GM18517 (cell line): ENCODE data around the gene ARID1A.
"Not testable (repeated sequence)": the region's sequence is repeated elsewhere in the genome, so short reads cannot be mapped to it uniquely, and the experiment has no call there.

Experiments used
- ATAC-seq: cut with Tn5 transposase; IDR thresholded peaks from one replicate; pipeline ENCODE4 v1.9.1; 2021; ENCODE audit warnings: mild to moderate bottlenecking, moderate library complexity; ENCODE audit not compliant: unreplicated experiment

Gene ARID1A

GRCh38 chr1:26787381-26787705 is 91.5 kb downstream of the ARID1A start:
- peak; percentile 40 for ATAC-seq

DNA sequence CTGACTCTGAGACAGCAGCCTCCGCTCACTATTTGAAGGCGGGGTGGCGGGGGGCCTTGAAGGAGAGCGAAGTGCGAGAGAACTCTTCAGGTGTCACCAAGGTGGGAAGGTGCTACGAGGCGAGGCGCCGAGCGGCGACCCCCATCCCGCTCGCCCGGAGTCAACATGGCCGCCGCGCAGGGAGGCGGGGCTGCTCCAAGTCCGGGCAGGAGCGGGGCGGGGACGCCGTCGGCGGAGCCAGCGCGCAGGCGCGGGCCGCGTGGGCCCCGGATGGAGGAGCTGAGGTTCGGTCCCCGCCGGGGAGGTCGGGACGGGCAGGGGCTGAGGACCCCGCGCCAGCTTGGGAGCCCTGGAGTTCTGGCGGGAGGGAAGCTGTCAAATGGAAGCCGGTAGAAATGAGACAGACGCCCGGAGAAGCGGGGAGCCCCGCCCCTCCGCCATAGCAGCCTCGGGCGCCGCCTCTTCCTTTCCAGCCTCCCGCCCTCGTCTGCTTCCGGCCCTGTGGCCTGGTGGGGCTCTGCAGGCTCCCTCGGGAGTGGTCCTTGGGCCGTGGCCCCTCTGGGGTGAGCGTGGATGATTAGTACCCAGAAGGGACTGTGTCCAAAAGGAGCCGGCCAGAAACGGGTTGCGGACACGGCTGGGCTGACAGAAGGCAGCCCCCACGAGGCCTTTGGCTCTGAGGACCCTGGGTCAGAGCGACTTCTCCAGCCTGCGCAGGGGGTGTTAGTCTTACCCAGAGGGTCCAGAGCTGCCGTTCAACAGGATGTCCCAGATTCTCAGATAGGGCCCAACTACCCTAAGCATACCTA is 92.1 kb downstream of the ARID1A start, which contains the start of gene PIGV:
PIGV (plus strand) TSS at position 245 of the 809 bp plus-strand sequence. CDS start 2,866 bp downstream, outside the sequence.
- peak; percentile 47 for ATAC-seq

DNA sequence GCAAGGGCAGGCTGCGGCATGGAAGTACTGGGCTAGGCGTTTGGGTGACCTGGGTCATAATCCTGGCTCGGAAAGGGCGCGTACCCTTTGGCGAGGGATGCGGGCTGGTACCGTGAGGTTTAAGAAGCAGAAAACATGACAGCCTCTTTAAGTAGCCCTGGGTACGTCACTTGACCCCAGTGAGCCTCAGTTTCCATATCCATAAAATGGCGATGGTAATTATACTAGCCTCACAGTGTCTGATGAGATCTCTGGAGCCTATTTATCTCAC is 92.6 kb downstream of the ARID1A start:
- no peak for ATAC-seq

DNA sequence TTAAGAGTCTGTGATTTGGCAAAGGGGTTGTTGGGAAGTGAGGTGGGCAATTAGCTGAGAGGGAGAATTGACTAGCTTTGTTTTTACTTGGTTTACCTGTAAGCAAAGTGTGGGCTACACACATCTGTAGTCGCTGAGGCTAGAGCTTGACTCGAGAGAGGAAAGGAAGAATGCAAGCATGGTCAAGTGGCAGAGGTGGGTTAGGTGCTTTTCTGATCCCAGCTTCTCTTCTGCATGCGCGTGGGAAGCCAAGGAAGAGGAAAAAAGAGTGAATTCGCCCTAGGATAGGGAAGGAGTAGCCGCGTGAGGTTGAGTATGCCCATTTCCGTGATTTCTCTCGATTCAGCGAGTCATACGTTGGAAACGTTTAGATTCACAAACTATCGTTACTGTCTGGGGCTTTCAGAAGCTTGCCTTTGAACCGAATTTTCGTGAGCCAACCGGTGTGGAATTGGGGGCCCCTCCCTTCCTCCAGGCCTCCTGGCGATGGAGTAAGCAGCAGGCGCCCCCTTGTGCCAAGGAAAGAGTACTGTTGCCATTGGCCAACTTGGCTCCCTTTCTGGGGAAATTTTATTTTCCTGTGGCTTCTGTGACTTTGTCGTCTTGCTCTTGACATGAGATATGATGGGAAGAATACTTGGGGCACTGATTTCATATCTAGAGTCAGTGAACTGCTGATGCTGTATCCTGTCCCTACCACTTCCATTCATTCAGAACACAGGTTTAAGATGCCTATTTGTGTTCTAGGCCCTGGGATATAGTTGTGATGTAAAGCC is 93.2 kb downstream of the ARID1A start:
- no peak for ATAC-seq

- no peak for ATAC-seq
These were observed 93.7 kb downstream of the ARID1A start for GRCh38 chr1:26789612-26789865.

DNA sequence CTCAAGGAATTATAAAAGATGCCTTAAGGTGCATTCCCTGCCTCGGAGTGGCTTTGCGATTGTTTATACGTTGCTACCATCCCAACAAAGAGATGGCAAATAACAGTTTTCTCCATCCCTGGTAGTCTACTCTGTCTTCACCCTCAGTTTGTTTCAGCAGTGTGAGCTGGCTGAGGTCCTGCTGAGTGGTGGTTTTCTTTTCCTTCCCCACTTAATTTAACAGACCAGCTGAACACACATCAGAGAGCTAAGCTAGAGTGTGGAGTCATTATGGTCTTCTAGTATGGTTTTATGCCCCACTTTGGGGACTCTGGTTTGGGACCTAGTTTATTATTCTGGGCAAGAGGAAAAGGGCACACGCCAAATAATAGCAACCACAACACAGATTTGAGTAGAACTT is 94.1 kb downstream of the ARID1A start:
- no peak for ATAC-seq

GRCh38 chr1:26790551-26790953 is 94.7 kb downstream of the ARID1A start:
- no peak for ATAC-seq

DNA sequence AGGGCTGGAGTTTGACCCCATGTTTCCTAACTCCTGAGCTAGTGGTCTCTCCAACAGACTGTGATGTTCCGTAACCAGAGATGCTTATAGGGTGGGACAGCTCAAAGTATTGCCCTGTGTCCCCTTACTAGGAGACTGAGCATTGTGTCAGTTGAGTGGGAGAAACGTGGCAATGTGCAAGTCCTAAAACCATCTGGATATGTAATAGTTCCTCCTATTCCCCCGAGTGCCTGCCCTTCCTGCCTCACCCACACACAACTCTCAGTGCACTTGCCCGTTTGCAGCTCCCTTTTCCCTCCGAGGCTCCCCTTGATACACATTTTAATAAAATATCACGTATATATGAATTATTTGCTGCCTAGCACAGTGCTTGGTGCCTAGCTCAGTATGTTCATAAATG is 95.3 kb downstream of the ARID1A start:
- no peak for ATAC-seq

DNA sequence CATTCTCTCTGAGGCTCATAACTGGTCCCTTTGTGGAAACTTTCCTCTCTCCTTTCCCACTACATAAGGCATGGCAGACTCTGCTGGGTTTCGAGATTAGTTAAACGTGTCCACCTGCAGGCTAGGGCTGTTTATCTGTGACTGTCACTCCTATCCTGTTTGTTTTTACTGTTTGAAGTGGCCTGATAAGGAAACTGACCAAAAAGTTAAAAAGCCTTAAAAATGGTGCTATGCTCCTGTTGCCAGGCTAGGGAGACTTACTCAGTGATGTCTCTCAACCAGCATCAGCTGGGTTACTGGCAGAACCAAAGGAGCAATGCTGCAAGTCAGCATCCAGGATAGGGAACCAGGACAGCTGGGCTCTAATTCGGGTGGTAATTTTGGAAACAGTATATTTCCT is 95.8 kb downstream of the ARID1A start:
- no peak for ATAC-seq

DNA sequence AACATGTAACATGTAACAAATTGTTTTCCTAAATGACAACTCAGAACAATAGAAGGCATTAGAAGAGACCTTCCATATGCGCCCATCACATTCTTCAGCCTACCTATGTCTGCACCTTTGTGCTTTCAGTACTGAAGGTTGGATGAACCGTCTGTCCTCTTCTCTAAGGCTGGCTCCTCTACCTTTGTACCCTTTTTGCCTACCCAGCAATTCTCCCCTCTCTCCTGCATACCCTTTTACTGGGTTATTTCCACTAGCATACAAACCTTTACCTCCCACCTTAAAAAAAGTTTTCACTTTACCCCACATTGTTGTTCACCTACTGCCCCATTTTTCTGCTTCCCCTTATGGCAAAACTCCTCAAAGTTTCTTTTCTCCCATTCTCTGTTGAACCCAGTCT is 97.1 kb downstream of the ARID1A start:
- no peak for ATAC-seq

DNA sequence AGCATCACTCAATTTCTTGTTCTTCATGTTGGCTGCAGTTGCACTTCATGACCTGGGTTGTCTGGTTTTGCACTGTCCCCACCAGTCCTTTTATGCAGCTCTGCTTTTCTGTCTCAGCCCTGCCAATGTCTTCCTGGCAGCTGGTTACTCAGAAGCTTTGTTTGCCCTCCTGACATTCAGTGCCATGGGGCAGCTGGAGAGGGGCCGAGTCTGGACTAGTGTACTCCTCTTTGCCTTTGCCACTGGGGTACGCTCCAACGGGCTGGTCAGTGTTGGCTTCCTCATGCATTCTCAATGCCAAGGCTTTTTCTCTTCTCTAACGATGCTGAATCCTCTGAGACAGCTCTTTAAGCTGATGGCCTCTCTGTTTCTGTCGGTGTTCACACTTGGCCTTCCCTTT is 98.6 kb downstream of the ARID1A start:
- ATAC-seq: no peak

- ATAC-seq: no peak
These were observed 101.8 kb downstream of the ARID1A start for GRCh38 chr1:26797627-26798026.

DNA sequence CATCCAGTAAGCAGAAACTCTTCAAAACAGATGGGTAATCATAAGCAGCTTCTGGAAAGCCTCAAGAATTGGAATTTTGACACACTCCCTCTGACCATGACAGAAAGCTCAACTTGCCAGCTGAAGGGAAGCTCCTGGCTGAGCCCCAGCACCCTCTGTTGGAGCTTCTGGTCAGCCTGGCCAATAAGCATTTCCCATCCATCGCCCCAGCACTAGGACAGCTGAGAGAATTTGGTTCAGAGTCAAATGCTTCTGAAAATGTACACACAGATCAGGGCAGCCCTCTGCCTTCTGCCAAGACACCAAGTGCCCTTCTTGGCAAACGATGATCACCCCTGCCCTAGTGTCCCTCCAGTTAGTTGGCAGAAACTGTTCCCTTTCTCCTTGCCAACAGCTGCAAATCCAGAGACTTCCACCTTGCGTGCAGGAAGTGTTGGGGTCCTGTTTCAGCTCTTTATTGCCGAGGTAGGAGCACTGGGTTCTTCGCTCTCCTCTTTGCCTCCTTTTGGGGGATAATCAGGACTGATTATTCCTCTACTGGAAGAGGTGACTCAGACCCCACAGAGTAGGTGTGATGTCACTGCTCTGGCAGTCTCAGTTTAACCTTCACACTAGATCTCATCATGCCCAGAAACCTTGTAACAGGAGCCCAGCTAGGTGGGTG is 103.8 kb downstream of the ARID1A start:
- ATAC-seq: no peak

DNA sequence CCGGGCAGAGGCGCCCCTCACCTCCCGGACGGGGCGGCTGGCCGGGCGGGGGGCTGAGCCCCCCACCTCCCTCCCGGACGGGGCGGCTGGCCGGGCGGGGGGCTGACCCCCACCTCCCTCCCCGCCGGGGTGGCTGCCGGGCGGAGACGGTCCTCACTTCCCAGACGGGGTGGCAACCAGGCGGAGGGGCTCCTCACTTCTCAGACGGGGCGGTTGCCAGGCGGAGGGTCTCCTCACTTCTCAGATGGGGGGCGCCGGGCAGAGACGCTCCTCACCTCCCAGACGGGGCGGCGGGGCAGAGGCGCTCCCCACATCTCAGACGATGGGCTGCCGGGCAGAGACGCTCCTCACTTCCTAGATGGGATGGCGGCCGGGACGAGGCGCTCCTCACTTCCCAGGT is 108.1 kb downstream of the ARID1A start:
- ATAC-seq: not testable (repeated sequence)

DNA sequence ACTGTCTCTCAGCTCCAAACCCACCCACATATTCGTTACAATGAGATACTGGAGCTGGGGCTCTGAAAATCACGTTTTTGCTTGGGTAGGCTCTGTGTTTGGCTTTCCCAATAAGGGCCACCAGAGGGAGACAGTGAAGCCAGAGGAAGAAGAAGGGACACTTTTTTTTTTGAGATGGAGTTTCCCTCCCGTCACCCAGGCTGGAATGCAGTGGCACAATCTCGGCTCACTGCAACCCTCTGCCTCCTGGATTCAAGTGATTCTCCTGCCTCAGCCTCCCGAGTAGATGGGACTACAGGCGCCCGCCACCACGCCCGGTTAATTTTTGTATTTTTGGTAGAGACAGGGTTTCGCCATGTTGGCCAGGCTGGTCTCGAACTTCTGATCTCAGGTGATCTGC is 114.3 kb downstream of the ARID1A start:
- ATAC-seq: not testable (repeated sequence)

DNA sequence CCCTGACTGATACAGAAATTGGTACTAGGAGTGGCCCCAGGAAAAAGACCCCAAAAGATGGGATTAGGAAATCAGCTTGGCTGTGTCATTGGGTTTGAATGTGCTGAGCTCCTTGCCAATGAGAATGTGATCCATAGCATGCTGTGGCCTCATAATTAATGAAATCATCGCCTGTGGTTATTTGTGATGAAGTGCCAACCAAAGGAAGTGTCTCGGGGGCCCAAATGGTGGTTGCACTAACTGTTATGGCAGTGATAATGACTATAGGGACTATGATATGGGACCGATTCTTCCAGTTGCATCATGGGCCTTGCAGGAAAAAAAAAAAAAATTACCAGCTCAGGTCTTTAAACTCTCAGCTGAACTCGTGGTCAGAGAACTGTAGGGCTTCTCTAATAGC is 115.2 kb downstream of the ARID1A start:
- no peak for ATAC-seq

DNA sequence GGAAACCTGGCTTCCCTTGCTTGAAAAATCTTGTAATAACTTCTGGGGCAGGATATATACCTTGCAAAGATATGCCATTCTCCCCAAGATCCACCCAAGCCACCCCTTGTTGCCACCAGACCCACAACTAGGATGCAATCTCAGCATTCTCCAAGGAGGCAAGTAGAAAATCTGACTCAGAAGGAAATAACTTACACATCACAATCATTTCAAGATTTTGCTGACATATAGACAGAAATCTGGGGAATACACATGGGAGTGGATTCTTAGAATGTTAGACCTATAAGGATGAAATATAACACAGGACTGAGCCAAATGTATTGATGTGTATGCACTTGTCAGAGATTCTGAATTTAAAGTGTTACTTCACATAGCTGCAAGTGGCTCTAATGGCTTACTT is 115.9 kb downstream of the ARID1A start:
- no peak for ATAC-seq

GRCh38 chr1:26814377-26814776 is 118.6 kb downstream of the ARID1A start:
- ATAC-seq: no peak

- no peak for ATAC-seq
These were observed 119.1 kb downstream of the ARID1A start for GRCh38 chr1:26814893-26815292.

- ATAC-seq: peak; percentile 85
These were observed 125.0 kb downstream of the ARID1A start for GRCh38 chr1:26820784-26821269.

DNA sequence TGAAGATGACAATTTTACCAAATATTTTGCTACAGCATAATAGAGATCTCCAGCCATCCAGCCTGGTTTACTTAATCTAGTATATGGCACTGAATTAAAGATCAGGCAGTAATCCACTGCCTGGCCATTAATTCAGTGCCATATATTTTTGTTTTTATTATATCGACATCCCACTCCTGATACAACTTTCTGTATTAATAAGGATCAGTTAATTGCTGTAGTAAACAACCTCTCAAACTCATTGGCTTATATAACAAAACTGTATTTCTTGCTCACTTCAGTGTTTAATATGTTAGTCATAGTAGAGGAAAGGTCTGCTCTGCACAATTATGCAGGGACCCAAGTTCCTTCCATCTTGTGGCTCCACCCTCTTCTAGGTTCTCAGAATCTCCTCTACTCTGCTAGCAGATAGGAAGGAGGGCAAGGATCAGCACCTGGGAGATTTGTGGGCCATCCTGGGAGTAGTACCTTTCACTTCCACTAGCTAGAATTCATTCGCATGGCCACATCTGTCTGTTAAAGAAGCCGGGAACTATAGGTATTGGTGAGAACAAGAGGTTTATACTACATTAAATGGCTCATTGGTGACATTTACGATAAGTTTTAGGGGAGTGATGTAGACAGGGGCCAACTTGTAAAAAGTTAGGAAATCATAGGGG is 127.1 kb downstream of the ARID1A start:
- no peak for ATAC-seq

GRCh38 chr1:26824731-26825130 is 128.9 kb downstream of the ARID1A start:
- no peak for ATAC-seq
